ENCODE results near the gene VPS13D.
"Not testable (repeated sequence)": the region's sequence is repeated elsewhere in the genome, so short reads cannot be mapped to it uniquely, and the experiment has no call there.

VPS13D gene

GRCh38 chr1:12206792-12207424, 22.9 kb upstream of the VPS13D start:
- Histone ChIP-seq H3K9me3 (ENCODE audit: control insufficient read depth in 1 of 2, low read length in 2 of 2) (no peaks in the 10 kb centered on the region), H3K4me3 (ENCODE audit: low read depth in 1 of 2, low read length in 2 of 2) (no peak overlapping the region), H3K36me3 (ENCODE audit: control insufficient read depth in 1 of 2, insufficient read depth in 2 of 2, low read length in 2 of 2) (peaks cover 11 to 29% of the 10 kb centered on the region in 2 donors), H3K27me3 (ENCODE audit: control insufficient read depth in 1 of 2, insufficient read depth in 2 of 2, low read length in 2 of 2) (no peaks in the 10 kb centered on the region), H3K9ac (ENCODE audit: low read depth in 1 of 2, low read length in 2 of 2) (no peak overlapping the region), H3K27ac (ENCODE audit: low read depth, low read length) (no peak overlapping the region), H3K4me1 (ENCODE audit: control insufficient read depth in 1 of 2, insufficient read depth in 2 of 2, low read length in 2 of 2) (peaks cover 4 to 10% of the 10 kb centered on the region in 2 donors)

DNA sequence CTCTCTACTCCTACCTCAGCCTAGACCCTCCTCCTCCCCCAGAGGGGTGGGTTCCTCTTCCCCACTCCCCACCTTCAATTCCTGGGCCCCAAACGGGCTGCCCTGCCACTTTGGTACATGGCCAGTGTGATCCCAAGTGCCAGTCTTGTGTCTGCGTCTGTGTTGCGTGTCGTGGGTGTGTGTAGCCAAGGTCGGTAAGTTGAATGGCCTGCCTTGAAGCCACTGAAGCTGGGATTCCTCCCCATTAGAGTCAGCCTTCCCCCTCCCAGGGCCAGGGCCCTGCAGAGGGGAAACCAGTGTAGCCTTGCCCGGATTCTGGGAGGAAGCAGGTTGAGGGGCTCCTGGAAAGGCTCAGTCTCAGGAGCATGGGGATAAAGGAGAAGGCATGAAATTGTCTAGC, 21.6 kb upstream of the VPS13D start:
- no peak overlapping the region for H3K27ac ChIP-seq (ENCODE audit: low read depth, low read length)
- H3K9me3 ChIP-seq (ENCODE audit: control insufficient read depth in 1 of 2, low read length in 2 of 2) = no peaks in the 10 kb centered on the region
- peaks cover 8 to 16% of the 10 kb centered on the region in 2 donors for H3K36me3 ChIP-seq (ENCODE audit: control insufficient read depth in 1 of 2, insufficient read depth in 2 of 2, low read length in 2 of 2)
- no peak overlapping the region for H3K9ac ChIP-seq (ENCODE audit: low read depth in 1 of 2, low read length in 2 of 2)
- peaks cover 4 to 10% of the 10 kb centered on the region in 2 donors for H3K4me1 ChIP-seq (ENCODE audit: control insufficient read depth in 1 of 2, insufficient read depth in 2 of 2, low read length in 2 of 2)
- no peaks in the 10 kb centered on the region for H3K27me3 ChIP-seq (ENCODE audit: control insufficient read depth in 1 of 2, insufficient read depth in 2 of 2, low read length in 2 of 2)
- no peak overlapping the region for H3K4me3 ChIP-seq (ENCODE audit: low read depth in 1 of 2, low read length in 2 of 2)

DNA sequence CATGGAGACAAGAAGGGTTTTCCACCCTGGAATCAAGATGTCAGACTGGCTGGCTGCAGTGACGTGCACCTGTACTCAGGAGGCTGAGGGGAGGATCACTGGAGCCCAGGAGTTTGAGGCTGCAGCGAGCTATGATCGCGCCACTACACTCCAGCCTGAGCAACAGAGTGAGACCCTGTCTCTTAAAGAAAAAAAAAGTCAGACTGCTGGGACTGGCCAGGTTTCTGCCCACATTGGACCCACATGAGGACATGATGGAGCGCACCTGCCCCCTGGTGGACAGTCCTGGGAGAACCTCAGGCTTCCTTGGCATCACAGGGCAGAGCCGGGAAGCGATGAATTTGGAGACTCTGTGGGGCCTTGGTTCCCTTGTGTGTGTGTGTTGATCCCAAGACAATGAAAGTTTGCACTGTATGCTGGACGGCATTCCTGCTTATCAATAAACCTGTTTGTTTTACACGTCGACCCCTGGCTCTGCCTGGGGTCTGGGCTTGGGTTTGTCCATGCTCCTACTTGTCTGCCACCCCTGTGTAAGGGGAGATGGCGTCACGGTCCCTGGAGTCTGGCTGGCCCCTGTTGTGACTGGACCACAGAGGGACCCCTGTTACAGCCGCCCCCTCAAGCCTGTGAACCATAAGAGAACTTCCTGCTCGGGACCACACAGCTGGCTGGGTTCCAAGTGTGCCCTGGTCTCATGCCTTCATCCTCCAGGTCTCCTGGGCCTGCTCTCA, 20.9 kb upstream of the VPS13D start:
- H3K36me3 ChIP-seq (ENCODE audit: control insufficient read depth in 1 of 2, insufficient read depth in 2 of 2, low read length in 2 of 2) = peaks cover 8 to 10% of the 10 kb centered on the region in 2 donors
- no peak overlapping the region for H3K4me3 ChIP-seq (ENCODE audit: low read depth in 1 of 2, low read length in 2 of 2)
- no peak overlapping the region for H3K27ac ChIP-seq (ENCODE audit: low read depth, low read length)
- no peaks in the 10 kb centered on the region for H3K9me3 ChIP-seq (ENCODE audit: control insufficient read depth in 1 of 2, low read length in 2 of 2)
- no peak overlapping the region for H3K9ac ChIP-seq (ENCODE audit: low read depth in 1 of 2, low read length in 2 of 2)
- no peaks in the 10 kb centered on the region for H3K27me3 ChIP-seq (ENCODE audit: control insufficient read depth in 1 of 2, insufficient read depth in 2 of 2, low read length in 2 of 2)
- H3K4me1 ChIP-seq (ENCODE audit: control insufficient read depth in 1 of 2, insufficient read depth in 2 of 2, low read length in 2 of 2) = peaks cover 4 to 10% of the 10 kb centered on the region in 2 donors

- Histone ChIP-seq H3K27me3 (ENCODE audit: control insufficient read depth in 1 of 2, insufficient read depth in 2 of 2, low read length in 2 of 2) (no peaks in the 10 kb centered on the region), H3K36me3 (ENCODE audit: control insufficient read depth in 1 of 2, insufficient read depth in 2 of 2, low read length in 2 of 2) (peaks cover 8 to 9% of the 10 kb centered on the region in 2 donors), H3K4me1 (ENCODE audit: control insufficient read depth in 1 of 2, insufficient read depth in 2 of 2, low read length in 2 of 2) (peaks cover 4 to 10% of the 10 kb centered on the region in 2 donors), H3K27ac (ENCODE audit: low read depth, low read length) (no peak overlapping the region), H3K9ac (ENCODE audit: low read depth in 1 of 2, low read length in 2 of 2) (no peak overlapping the region), H3K9me3 (ENCODE audit: control insufficient read depth in 1 of 2, low read length in 2 of 2) (no peaks in the 10 kb centered on the region), H3K4me3 (ENCODE audit: low read depth in 1 of 2, low read length in 2 of 2) (no peak overlapping the region)
These were observed 20.4 kb upstream of the VPS13D start for GRCh38 chr1:12209495-12209832.

DNA sequence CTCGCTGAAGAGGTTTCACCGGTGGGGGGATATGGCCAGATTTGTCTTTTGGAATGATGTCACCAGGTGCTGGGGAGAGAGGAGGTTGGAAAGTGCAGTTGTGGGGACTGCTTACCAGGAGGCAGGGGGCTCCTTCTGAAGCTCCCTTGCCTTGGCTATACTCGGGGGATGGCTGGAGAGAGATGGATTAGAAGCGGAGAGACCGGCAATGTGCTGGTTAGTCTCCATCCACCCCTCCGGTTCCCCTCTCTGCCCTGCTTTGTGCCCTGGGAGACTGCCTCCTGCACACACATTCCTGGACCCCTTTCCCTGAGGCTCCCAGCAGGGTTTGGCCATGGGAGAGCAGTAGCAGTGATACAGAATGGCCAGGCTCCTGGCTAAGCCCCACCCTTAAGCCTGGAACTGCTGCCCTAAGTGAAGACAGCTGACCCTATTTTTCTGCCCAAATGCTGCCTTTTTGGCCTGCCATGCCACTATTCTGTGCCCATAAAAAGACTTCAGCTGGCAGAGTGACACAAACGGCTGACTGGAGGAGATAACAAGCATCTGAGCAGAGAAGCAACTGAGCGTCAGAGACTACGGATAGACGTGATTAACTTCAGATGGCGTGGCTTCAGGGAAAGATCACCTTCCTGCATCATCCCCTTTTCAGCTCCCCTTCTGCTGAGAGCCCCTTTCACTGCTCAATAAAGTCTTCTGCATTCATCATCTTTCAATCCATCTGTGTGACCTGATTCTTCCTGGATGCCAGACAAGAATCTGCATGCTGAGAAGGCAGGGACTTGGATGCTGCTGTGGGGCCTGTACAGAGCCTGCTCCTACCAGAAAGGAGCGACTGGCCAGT, 14.5 kb upstream of the VPS13D start:
- H3K36me3 ChIP-seq (ENCODE audit: control insufficient read depth in 1 of 2, insufficient read depth in 2 of 2, low read length in 2 of 2) = no peaks in the 10 kb centered on the region
- H3K27me3 ChIP-seq (ENCODE audit: control insufficient read depth in 1 of 2, insufficient read depth in 2 of 2, low read length in 2 of 2) = no peaks in the 10 kb centered on the region
- no peaks in the 10 kb centered on the region for H3K9me3 ChIP-seq (ENCODE audit: control insufficient read depth in 1 of 2, low read length in 2 of 2)
- H3K27ac ChIP-seq (ENCODE audit: low read depth, low read length) = no peak overlapping the region
- peaks cover 2 to 9% of the 10 kb centered on the region in 2 donors for H3K4me1 ChIP-seq (ENCODE audit: control insufficient read depth in 1 of 2, insufficient read depth in 2 of 2, low read length in 2 of 2)
- H3K4me3 ChIP-seq (ENCODE audit: low read depth in 1 of 2, low read length in 2 of 2) = no peak overlapping the region
- H3K9ac ChIP-seq (ENCODE audit: low read depth in 1 of 2, low read length in 2 of 2) = no peak overlapping the region

GRCh38 chr1:12219800-12220199, 10.0 kb upstream of the VPS13D start:
- no peak overlapping the region for H3K4me3 ChIP-seq (ENCODE audit: low read depth in 1 of 2, low read length in 2 of 2)
- no peaks in the 10 kb centered on the region for H3K27me3 ChIP-seq (ENCODE audit: control insufficient read depth in 1 of 2, insufficient read depth in 2 of 2, low read length in 2 of 2)
- peaks cover 0 to 5% of the 10 kb centered on the region in 2 donors for H3K4me1 ChIP-seq (ENCODE audit: control insufficient read depth in 1 of 2, insufficient read depth in 2 of 2, low read length in 2 of 2)
- no peak overlapping the region for H3K9ac ChIP-seq (ENCODE audit: low read depth in 1 of 2, low read length in 2 of 2)
- no peaks in the 10 kb centered on the region for H3K9me3 ChIP-seq (ENCODE audit: control insufficient read depth in 1 of 2, low read length in 2 of 2)
- no peak overlapping the region for H3K27ac ChIP-seq (ENCODE audit: low read depth, low read length)
- H3K36me3 ChIP-seq (ENCODE audit: control insufficient read depth in 1 of 2, insufficient read depth in 2 of 2, low read length in 2 of 2) = no peaks in the 10 kb centered on the region

DNA sequence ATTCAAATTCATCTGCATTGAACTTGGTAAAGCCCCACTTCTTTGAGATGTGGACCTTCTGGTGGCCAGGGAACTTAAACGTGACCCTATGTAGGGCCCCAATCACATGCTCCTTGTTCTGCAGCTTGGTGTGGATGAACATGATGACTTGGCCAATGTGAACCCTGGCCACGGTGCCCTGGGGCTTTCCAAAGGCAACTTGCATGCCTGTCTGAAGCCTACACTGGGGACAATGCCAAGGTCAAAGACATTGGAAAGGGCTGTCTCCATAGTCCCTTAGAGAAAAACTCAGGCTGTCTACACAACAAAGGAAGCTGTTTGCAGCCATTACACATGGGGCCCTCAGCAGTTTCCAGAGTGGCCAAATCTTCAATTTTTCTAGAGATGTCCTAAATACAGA, 8.9 kb upstream of the VPS13D start:
- H3K4me1 ChIP-seq (ENCODE audit: control insufficient read depth in 1 of 2, insufficient read depth in 2 of 2, low read length in 2 of 2) = peaks cover 0 to 5% of the 10 kb centered on the region in 2 donors
- no peak overlapping the region for H3K4me3 ChIP-seq (ENCODE audit: low read depth in 1 of 2, low read length in 2 of 2)
- no peaks in the 10 kb centered on the region for H3K9me3 ChIP-seq (ENCODE audit: control insufficient read depth in 1 of 2, low read length in 2 of 2)
- no peaks in the 10 kb centered on the region for H3K27me3 ChIP-seq (ENCODE audit: control insufficient read depth in 1 of 2, insufficient read depth in 2 of 2, low read length in 2 of 2)
- H3K27ac ChIP-seq (ENCODE audit: low read depth, low read length) = no peak overlapping the region
- no peak overlapping the region for H3K9ac ChIP-seq (ENCODE audit: low read depth in 1 of 2, low read length in 2 of 2)
- H3K36me3 ChIP-seq (ENCODE audit: control insufficient read depth in 1 of 2, insufficient read depth in 2 of 2, low read length in 2 of 2) = no peaks in the 10 kb centered on the region

DNA sequence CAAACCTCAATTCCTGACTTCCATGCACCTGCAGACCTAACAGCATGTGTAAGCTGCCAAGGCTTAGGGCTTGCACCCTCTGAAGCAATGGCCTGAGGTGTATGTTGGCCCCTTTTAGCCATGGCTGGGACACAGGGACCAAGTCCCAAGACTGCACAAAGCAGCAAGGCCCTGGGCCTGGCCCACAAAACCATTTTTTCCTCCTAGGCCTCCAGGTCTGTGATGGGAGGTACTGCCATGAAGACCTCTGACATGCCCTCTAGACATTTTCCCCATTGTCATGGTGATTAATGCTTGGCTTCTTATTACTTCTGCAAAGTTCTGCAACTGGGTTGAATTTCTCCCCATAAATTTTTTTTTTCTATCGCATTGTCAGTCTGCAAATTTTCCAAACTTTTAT, 7.1 kb upstream of the VPS13D start:
- H3K36me3 ChIP-seq (ENCODE audit: control insufficient read depth in 1 of 2, insufficient read depth in 2 of 2, low read length in 2 of 2); H3K4me3 ChIP-seq (ENCODE audit: low read depth in 1 of 2, low read length in 2 of 2); H3K9me3 ChIP-seq (ENCODE audit: control insufficient read depth in 1 of 2, low read length in 2 of 2); H3K9ac ChIP-seq (ENCODE audit: low read depth in 1 of 2, low read length in 2 of 2); H3K27ac ChIP-seq (ENCODE audit: low read depth, low read length); H3K27me3 ChIP-seq (ENCODE audit: control insufficient read depth in 1 of 2, insufficient read depth in 2 of 2, low read length in 2 of 2); H3K4me1 ChIP-seq (ENCODE audit: control insufficient read depth in 1 of 2, insufficient read depth in 2 of 2, low read length in 2 of 2): not testable (repeated sequence)

DNA sequence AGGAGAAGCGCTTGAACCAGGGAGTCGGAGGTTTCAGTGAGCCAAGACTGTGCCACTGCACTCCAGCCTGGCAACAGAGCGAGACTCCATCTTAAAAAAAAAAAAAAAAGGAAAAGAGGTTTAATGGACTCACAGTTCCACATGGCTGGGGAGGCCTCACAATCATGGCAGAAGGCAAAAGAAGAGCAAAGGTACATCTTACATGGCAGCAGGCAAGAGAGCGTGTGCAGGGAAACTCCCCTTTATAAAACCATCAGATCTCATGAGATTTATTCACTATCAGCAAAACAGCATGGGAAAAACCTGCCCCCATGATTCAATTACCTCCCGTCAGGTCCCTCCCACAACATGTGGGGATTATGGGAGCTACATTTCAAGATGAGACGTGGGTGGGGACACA, 5.7 kb upstream of the VPS13D start:
- H3K27ac ChIP-seq (ENCODE audit: low read depth, low read length); H3K9me3 ChIP-seq (ENCODE audit: control insufficient read depth in 1 of 2, low read length in 2 of 2); H3K4me1 ChIP-seq (ENCODE audit: control insufficient read depth in 1 of 2, insufficient read depth in 2 of 2, low read length in 2 of 2); H3K4me3 ChIP-seq (ENCODE audit: low read depth in 1 of 2, low read length in 2 of 2); H3K27me3 ChIP-seq (ENCODE audit: control insufficient read depth in 1 of 2, insufficient read depth in 2 of 2, low read length in 2 of 2); H3K36me3 ChIP-seq (ENCODE audit: control insufficient read depth in 1 of 2, insufficient read depth in 2 of 2, low read length in 2 of 2); H3K9ac ChIP-seq (ENCODE audit: low read depth in 1 of 2, low read length in 2 of 2): not testable (repeated sequence)

- Histone ChIP-seq H3K4me1 (ENCODE audit: control insufficient read depth in 1 of 2, insufficient read depth in 2 of 2, low read length in 2 of 2) (peaks cover 8 to 15% of the 10 kb centered on the region in 2 donors), H3K9me3 (ENCODE audit: control insufficient read depth in 1 of 2, low read length in 2 of 2) (no peaks in the 10 kb centered on the region), H3K9ac (ENCODE audit: low read depth in 1 of 2, low read length in 2 of 2) (no peak overlapping the region), H3K27me3 (ENCODE audit: control insufficient read depth in 1 of 2, insufficient read depth in 2 of 2, low read length in 2 of 2) (no peaks in the 10 kb centered on the region), H3K27ac (ENCODE audit: low read depth, low read length) (no peak overlapping the region), H3K36me3 (ENCODE audit: control insufficient read depth in 1 of 2, insufficient read depth in 2 of 2, low read length in 2 of 2) (no peaks in the 10 kb centered on the region), H3K4me3 (ENCODE audit: low read depth in 1 of 2, low read length in 2 of 2) (no peak overlapping the region)
These were observed 851 bp upstream of the VPS13D start for GRCh38 chr1:12228979-12229378.
